Chondrocyte (in vitro differentiated cells): Measurements from ENCODE around the gene PLPP4. TPM values are rescaled to one million over a fixed set of nuclear protein-coding genes. Genes with fewer than 3 reads are reported as not detected.

Source experiments
- DNase-seq: peaks from one replicate; pipeline ENCODE4 v3.0.0; 2021; ENCODE audit warnings: mixed read lengths, low spot score
- H3K27ac Mint-ChIP-seq: one replicate; pipeline ENCODE4 v1.8.0; 2021; ENCODE audit warnings: mild to moderate bottlenecking, moderate library complexity, mixed read lengths; ENCODE audit not compliant: unreplicated experiment
- H3K27me3 Mint-ChIP-seq: 2 replicates; pipeline ENCODE4 v1.8.0; 2021; ENCODE audit warnings: low read depth, mixed read lengths
- H3K36me3 Mint-ChIP-seq: 2 replicates; pipeline ENCODE4 v1.8.0; 2021; ENCODE audit warnings: low read depth, mixed read lengths
- H3K4me1 Mint-ChIP-seq: 2 replicates; pipeline ENCODE4 v1.8.0; 2021; ENCODE audit warnings: low read depth, mild to moderate bottlenecking, mixed read lengths
- H3K4me3 Mint-ChIP-seq: one replicate; pipeline ENCODE4 v1.8.0; 2021; ENCODE audit warnings: mild to moderate bottlenecking, moderate library complexity, mixed read lengths; ENCODE audit not compliant: unreplicated experiment
- H3K9me3 Mint-ChIP-seq: 2 replicates; pipeline ENCODE4 v1.8.0; 2021; ENCODE audit warnings: low read depth, mixed read lengths
- CTCF ChIP-seq: fragments of 200-600 bp; sonication (generic); IDR thresholded peaks from 2 replicates; pipeline ENCODE4 v1.5.0; 2021; ENCODE audit warnings: antibody characterized with exemption, mild to moderate bottlenecking, moderate library complexity
- total RNA-seq: library from RNA; stranded (reverse); gene quantifications from 3 replicates; pipeline ENCODE4 v1.2.1, GENCODE V29; 2021

Gene PLPP4
- total RNA-seq, 1 donor from 2014 or later = 3.0 TPM

DNA sequence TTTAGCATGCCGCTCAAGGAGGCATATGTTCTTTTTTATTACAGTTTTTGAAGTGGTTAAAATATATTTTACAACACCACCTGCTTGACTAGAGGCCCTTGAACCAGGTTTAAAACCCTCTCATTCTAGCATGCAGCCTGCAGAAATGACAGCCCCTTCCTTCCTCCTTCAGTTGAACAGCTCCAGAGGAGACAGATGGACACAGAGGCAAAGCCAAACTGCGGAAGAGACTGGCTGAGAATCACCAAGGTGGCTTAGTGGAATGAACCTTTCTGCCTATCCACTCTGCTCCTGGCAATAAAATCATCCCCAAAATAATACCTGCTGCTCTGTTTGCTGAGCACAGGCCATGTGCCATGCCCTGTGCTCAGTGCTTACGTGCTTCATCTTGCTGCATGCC is 23.9 kb upstream of the PLPP4 start:
- Mint-ChIP-seq H3K27ac (no peak overlapping the region), H3K4me1 (peaks cover 9% of the 10 kb centered on the region), H3K36me3 (no peaks in the 10 kb centered on the region), H3K9me3 (no peaks in the 10 kb centered on the region), H3K4me3 (no peak overlapping the region), H3K27me3 (peaks cover 5% of the 10 kb centered on the region)
- no peak for TF ChIP-seq CTCF
- no peak for DNase-seq

- DNase-seq = no peak
- H3K27me3 Mint-ChIP-seq = peaks cover 5% of the 10 kb centered on the region
- TF ChIP-seq CTCF = no peak
- H3K4me1 Mint-ChIP-seq = no peaks in the 10 kb centered on the region
- no peak overlapping the region for H3K27ac Mint-ChIP-seq
- no peaks in the 10 kb centered on the region for H3K36me3 Mint-ChIP-seq
- no peak overlapping the region for H3K4me3 Mint-ChIP-seq
- peaks cover 3% of the 10 kb centered on the region for H3K9me3 Mint-ChIP-seq
Measured at GRCh38 chr10:120436439-120437112, 20.5 kb upstream of the PLPP4 start.

- Mint-ChIP-seq H3K4me1 (no peaks in the 10 kb centered on the region), H3K36me3 (no peaks in the 10 kb centered on the region), H3K9me3 (peaks cover 3% of the 10 kb centered on the region), H3K27ac (no peak overlapping the region), H3K27me3 (peaks cover 5% of the 10 kb centered on the region), H3K4me3 (no peak overlapping the region)
- no peak for TF ChIP-seq CTCF
- no peak for DNase-seq
Measured at GRCh38 chr10:120437541-120437940, 19.5 kb upstream of the PLPP4 start.

DNA sequence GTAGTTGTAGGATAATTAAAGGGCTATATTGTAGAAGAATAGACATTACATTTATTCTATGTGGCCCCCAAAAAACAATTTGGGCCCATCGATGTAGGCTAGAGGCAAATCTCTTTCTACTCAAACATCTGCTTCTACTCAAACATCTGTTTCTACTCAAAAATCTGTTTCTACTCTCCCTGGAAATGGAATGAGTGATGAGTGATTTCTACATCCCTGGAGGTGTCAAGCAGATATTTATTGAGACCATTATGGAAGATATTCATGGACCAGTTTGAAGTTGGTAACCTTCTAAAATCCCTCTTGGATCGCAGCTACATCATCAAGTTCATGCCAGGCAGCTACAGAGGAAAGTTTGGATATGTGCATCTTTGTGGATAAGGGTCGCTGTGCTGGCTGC is 5.1 kb upstream of the PLPP4 start:
- H3K27ac Mint-ChIP-seq = no peak overlapping the region
- no peak overlapping the region for H3K4me3 Mint-ChIP-seq
- peaks cover 3% of the 10 kb centered on the region for H3K4me1 Mint-ChIP-seq
- no peak for TF ChIP-seq CTCF
- H3K36me3 Mint-ChIP-seq = no peaks in the 10 kb centered on the region
- no peak for DNase-seq
- peaks cover 33% of the 10 kb centered on the region for H3K27me3 Mint-ChIP-seq
- H3K9me3 Mint-ChIP-seq = no peaks in the 10 kb centered on the region

DNA sequence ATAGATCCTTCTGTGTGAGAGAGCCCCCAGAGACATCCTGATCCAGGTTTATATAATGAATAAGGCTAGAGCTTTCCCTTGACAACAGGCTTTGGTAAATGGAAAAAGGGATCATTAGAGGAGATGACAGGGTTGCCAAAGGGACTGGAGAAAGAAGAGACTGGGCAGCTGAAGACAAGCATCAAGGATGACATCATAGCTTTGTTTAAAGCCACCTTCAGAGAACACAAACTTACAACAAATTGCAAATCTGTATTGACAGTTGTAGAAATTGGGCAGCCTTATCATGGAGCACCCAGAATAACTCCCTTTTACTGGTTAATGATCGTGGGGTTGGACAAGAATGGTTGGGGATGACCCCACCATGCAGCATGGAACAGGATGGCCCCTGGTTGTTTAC is 3.7 kb upstream of the PLPP4 start:
- DNase-seq = no peak
- H3K27ac Mint-ChIP-seq = no peak overlapping the region
- H3K36me3 Mint-ChIP-seq = no peaks in the 10 kb centered on the region
- H3K27me3 Mint-ChIP-seq = peaks cover 38% of the 10 kb centered on the region
- peaks cover 9% of the 10 kb centered on the region for H3K4me1 Mint-ChIP-seq
- H3K9me3 Mint-ChIP-seq = no peaks in the 10 kb centered on the region
- TF ChIP-seq CTCF = no peak
- no peak overlapping the region for H3K4me3 Mint-ChIP-seq
